Measurements from ENCODE around the gene ZNRF3. TPM values are rescaled to one million over a fixed set of nuclear protein-coding genes. Genes with fewer than 3 reads are reported as not detected.

Gene ZNRF3
- total RNA-seq, 1 donor from 2014 or later, result 7.7 TPM

DNA sequence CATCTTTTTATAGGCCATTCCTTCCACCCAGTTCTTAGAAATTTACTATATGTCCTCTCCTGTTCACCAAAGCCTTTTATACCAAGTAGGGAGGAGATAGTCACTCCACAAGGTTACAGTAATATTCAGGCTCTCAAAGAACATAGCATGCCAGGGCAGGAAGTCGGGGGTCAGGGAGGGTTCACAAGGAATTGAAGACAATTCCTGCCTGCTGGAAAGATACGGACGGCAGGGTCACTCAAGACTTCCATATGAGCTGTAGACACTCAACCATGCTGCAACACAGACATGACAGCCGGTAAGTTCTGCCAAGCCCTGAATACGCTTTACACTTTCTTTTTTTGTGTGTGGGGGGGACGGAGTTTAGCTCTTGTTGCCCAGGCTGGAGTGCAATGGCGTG lies 177.6 kb downstream of the ZNRF3 start:
- no peak for DNase-seq (ENCODE audit: low spot score)

- no peak for DNase-seq (ENCODE audit: low spot score)
Observed at GRCh38 chr22:29061773-29062172, 178.4 kb downstream of the ZNRF3 start, which contains the start of gene C22orf31. Gene C22orf31, minus strand, starts transcription at chr22:29061831. Its CDS starts 39 bp downstream, at chr22:29061792.

- DNase-seq (ENCODE audit: low spot score), result no peak
Observed at GRCh38 chr22:29062286-29062821, 179.0 kb downstream of the ZNRF3 start.

- no peak for DNase-seq (ENCODE audit: low spot score)
Observed at GRCh38 chr22:29065468-29066190, 182.3 kb downstream of the ZNRF3 start.

DNA sequence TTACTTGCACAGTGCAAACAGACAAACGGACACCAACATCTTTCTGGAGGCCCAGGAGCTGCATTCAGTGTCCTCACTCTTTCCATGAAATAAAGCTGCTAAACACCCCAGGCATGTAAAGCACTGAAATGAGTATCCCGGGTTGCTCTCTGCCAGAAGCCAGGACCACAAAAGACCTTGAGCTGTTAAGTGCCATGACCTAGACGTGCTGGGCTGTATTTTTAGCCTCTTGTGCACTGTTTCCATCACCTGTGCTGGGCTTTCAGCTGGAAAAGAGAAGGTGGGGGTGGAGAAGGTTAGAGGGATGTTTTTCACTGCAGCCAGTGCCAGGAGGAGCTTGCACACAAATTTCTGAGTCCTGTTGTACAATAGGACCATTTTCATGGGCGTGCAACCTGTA lies 186.1 kb downstream of the ZNRF3 start:
- DNase-seq (ENCODE audit: low spot score), result no peak

DNA sequence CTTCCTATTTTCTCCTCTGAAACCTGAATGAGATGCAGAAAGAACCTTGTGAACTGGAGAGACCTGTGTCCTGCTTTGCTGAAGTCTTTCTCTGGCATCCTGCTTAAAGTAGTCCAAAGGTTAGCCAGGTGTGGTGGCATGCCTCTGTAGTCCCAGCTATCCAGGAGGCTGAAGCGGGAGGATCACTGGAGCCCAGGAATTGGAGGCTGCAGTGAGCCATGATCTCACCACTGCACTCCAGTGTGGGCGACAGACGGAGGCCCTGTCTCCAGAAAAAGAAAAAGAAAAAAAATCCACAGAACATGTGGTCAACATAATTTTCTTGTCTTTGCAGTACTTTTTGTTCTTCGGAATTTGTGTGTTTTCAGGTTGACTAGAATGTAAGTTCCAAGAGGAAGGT lies 187.1 kb downstream of the ZNRF3 start:
- no peak for DNase-seq (ENCODE audit: low spot score)

GRCh38 chr22:29071261-29072045 lies 188.1 kb downstream of the ZNRF3 start:
- DNase-seq (ENCODE audit: low spot score), result peak; percentile 79

GRCh38 chr22:29072193-29072978 lies 189.0 kb downstream of the ZNRF3 start:
- DNase-seq (ENCODE audit: low spot score), result peak; percentile 86

DNA sequence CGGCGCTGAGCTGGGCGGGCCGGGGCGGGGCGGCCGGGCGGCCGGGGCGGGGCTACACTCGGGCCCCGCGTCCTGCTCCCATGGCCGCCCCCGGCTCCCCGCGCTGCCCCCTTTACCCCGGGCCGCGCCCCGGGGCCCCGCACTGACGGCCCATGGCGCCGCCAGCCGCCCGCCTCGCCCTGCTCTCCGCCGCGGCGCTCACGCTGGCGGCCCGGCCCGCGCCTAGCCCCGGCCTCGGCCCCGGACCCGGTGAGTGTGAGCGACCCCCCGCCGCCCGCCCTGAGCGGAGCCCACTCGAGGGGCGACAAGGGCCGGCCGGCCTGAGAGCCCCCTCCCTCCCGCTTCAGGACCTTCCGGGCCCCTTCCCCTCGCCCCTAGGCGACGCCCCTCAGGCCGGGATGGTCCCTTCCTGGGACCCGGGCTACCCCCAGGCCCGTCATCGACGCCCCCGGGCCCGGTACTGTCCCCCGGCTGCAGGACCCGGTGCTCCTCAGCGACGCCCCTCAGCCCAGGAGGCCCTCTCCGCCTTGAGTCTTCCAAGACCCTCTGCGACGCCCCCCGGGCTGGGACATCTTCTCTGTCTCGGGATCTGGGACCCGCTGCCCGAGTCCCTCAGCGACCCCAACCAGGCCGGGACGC lies 189.7 kb downstream of the ZNRF3 start, which contains the start of gene KREMEN1:
TSS of gene KREMEN1 (plus strand) at position 57 of the 639 bp plus-strand sequence. CDS start at position 153, 96 bp downstream.
- no peak for DNase-seq (ENCODE audit: low spot score)

DNA sequence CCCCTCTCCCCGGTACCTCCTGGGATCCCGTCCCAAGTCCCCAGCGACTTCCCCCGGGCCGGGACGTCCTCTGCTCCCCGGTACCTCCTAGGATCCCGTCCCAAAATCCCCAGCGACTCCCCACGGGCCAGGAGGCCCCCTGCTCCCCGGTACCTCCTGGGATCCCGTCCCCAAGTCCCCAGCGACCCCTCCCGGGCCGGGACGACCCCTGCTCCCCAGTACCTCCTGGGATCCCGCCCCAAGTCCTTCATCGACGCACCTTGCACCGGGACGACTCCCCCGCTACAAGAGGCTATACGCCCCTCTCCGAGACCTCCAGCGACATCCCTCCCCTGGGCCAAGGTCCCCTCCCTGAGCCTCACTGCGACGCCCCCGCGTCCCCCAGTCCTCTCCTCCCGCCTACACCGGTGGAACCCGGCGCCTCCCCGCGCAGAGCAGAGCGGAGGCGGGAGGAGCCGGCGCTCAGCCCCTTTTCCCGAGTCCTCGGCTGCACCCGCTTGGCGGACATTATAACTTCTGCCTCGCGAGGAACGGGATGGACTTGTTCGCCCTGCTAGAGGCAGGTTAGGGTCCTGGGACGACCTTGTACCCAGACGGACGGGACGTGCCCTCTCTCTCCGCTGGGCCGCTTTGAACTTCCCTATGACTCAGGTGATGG lies 190.4 kb downstream of the ZNRF3 start:
- peak; percentile 49 for DNase-seq (ENCODE audit: low spot score)

GRCh38 chr22:29074276-29074772 lies 191.0 kb downstream of the ZNRF3 start:
- peak; percentile 17 for DNase-seq (ENCODE audit: low spot score)

DNA sequence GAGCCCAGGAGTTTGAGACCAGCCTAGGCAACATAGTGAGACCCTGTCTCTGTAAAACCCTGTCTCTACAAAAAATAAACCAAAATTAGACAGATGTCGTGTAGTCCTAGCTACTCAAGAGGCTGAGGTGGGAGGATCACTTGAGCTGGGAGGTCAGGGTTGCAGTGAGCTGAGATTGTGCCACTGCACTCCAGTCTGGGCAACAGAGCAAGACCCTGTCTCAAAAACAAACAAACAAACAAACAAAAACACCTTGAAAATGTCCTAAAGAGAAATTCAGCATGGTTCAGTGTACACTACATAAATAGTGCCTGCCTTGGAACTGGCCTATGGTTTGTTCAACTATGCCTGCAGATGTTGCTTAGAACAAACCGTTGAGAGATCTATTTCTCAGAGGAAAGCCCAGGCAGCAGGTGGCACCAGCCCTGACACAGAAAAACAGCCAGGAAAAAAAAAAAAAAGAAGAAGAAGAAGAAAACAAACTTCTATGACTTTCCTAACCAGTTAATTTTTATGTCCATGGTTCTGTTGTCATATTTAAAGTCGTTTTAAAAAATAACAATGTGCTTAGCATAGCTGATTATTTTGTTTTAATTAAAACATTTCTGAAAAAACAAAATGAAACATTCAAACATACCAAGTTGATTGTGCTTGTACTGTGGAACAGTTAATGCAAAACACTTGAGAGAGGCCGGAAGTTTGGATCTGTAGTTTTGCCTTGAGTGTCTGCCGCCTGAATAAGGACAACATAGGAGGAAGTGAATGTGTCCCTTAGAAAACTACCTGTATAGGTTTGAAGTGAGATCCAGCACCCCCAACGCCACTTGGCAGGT lies 194.9 kb downstream of the ZNRF3 start:
- DNase-seq (ENCODE audit: low spot score), result no peak

GRCh38 chr22:29078869-29079207 lies 195.5 kb downstream of the ZNRF3 start:
- DNase-seq (ENCODE audit: low spot score), result no peak

GRCh38 chr22:29079218-29079901 lies 196.0 kb downstream of the ZNRF3 start:
- no peak for DNase-seq (ENCODE audit: low spot score)

- DNase-seq (ENCODE audit: low spot score), result no peak
Observed at GRCh38 chr22:29080106-29080975, 197.0 kb downstream of the ZNRF3 start.

DNA sequence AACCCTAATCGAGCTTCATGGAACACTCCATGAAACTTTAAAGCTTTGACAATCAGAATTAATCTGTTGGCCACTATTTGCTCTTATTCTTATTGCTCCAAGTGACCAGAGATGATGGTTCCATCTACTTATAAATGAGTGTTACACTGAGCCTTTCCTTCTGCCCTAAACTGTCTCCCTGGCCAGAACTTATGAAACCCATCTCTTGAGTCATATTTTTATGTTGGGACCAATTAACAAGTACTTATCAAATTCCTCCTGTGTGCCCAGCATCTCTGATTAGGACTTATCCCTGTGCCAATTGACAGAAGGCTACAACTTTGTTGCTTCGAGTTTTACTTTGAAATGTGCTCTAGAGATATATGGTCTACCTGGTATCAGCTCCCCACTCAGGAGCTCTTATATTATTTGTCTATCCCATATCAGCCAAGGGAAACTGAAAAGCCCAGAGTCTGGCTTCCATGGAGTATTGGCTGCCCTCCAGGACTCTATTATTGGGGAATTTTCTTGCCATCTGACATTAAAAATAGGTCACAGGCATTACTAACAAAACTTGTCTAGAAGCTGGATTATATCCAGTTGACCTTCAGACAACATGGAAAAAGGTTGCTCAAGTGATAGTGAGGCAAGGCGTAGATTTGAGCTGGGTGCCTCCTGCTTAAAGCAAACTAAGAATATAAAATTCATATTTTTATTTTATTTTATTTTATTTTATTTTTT lies 198.3 kb downstream of the ZNRF3 start:
- no peak for DNase-seq (ENCODE audit: low spot score)

GRCh38 chr22:29082826-29083545 lies 199.6 kb downstream of the ZNRF3 start:
- no peak for DNase-seq (ENCODE audit: low spot score)

All from umbilical cord (tissue), 2 donors.